ENCODE measurements around the gene PTPN1.

Gene PTPN1

DNA sequence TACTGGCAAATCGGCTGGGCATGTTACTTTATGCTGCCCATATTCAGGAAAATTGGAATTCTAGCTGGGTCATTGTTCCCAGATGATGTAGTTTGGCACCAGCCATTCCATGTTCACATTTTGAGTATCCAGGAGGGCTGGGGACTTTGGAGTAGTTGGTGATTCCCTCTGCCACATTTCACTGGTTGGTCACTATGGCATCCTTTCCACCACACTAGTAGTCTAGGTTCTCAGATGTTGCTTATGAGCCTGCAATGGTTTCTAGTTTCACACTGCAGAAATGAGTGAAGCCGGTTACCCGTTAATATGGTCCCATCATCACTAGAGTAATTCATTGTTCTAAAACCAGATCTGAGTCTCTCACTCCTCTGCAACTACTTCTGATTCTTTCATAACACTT lies 4.6 kb downstream of the PTPN1 start:
- DNase-seq = no peak

DNA sequence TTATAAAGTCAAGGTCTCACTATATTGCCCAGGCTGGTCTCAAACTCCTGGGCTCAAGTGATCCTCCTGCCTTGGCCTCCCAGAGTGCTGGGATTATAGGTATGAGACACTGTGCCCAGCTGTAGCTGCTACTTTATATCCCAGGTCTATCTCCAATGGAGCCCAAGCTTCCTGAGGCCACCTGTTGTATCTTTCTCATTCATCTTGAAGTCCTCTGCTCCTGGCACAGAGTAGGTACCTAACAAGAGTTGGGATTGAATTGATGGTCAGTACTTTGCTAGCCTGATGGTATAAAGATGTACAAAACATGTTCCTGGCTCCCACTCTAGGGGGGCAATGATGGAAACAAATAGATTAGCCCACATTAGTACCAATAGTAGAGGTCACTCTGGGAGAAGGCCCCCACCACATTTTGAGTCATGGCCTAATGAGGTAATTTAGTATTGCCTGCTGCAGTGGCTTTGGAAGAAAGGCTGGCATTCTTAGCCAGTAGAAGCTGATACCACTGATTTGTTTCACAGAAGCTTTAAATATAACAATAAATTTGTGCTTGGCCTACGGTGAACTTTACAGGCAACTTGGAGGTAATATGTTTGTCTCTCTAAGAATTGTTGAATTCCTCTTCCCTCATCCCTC lies 5.4 kb downstream of the PTPN1 start:
- DNase-seq = no peak

DNA sequence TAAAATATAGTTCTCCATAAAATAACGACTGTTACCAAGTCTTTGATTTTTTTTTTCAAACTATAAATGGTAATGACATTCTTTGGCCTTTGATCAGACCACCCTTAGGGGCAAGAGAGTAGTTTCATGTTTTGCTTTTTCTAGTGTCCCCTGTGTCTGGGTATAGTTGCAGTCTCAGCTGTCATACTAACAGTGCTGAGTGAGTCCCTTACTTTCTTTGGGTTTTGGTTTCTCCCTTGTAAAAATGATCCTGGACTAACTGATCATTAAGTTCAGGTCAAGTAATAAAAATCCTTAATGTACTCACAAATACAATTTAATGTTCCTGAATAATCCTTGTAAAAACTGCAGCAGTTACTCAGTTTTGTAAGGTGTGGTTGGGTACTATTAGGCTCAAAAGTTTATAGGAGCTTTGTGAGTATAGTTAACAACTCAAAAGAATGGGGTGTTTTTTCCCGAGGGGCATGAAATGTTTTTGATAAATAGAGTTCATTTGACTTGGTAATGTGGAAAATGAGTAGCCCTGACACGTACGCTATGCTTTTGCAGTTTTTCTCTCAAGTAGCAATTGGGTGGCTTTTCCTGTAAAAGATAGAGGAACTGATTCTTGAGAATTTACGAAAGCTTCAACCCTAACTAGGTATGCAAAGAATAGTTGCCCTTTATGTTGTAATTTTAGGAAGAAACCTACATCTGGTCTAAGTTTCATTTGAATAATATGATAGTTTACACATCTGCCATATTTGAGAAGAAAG lies 6.2 kb downstream of the PTPN1 start:
- peak in 1 of 2 experiments; percentile 16 for DNase-seq

DNA sequence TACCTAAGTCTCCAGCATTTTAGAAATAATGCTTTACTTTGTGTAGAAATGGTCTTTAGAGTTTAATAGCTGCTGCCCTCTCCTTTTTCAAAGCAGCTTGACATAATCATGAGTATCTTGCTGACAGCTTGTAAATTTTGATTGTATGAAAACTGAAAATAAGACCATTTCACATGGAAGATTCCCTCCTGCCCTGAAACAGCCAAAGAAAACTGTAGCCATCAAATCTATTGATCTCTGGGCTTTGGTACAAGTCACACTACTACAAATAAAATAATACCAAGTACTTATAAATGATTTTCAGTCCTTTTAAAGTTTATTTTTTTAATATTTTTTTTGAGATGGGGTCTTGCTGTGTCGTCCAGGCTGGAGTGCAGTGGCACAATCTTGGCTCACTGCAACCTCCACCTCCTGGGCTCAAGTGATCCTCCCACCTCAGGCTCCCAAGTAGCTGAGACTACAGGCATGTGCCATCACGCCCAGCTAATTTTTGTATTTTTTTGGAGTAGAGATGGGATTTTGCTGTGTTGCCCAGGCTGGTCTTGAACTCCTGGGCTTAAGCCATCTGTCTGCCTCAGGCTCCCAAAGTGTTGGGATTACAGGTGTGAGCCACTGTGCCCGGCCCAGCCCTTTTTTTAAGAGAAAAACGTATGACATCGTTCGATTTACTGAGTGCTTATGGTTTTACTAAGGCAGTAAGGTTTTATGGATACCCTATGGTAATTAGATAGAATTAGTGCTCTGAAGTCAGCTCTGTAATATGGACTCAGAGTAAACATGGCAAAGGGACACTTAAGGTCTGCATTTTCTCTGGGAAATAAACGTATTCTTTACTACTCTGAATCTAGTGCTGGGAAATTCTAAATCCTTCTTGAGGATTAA lies 7.0 kb downstream of the PTPN1 start:
- no peak for DNase-seq

DNA sequence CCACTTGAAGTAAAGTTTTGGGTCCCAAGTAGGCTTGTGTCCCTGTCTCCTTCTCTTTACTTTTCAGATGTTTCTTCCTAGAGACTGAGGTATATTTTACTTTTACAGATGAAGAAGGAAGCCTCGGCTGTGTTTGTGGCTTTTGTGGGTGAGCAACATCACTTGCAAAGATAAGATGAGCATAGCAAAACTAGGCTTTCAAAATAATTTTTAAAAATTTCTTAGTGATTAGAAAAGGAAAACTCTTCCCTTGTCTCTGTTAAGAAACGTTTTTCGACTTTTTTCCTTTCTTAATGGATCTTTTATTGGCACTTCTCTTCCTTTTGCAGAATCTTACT lies 7.6 kb downstream of the PTPN1 start:
- DNase-seq = peak in 1 of 2 experiments; percentile 26

DNA sequence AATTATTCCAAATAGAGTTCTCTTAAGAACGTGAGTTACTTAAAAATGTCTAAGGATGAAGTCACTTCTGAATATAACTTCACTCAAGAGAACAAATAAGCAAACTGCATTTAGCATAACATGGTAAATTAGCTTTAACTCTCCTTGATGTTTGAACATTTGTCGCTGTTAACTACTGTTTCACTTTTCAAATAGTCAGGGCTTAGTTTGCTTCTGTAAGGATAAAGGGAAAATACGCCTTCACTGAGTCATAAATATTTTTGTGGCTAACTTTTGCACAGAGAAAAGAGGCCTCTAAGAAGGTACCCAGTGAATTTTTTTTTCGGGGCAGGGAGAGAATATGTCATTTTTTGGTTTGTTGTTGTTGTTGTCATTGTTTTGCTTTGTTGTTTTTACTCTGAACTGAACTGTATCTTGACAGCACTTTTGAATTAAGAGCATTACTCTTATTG lies 8.1 kb downstream of the PTPN1 start:
- no peak for DNase-seq

DNA sequence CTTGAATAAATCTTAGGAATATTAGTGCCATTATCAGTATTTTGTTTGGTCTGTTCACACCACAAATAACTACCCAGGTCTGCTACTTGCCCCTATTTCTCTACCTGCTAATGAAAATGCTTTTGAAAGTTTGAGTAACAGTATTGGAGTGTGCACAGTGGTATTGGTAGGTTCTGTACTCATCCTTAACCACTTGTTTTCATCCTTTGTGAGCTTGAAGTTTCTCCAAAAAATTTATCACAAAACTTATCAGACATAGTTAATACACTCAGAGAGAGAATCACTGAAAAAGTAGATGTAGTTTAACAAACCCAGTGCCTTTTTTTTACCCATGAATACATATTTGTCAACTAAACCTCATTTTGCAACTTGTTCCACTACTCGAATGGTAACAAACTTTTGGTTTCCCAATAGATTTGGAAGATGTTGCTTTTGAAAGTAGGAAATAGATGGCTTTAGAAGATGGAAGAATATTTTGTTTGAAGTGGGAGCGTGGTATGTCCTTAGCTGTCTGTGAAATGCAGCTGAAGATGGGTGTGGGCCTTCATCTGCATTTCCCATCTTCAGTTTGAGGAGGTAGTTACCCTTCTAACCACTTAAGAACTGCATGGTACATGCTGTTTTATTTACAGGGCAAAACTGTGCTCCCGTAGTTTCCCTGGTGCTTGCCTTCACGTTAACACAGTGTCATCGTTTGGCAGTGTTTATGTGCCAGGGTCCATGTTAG lies 9.0 kb downstream of the PTPN1 start:
- DNase-seq = no peak

DNA sequence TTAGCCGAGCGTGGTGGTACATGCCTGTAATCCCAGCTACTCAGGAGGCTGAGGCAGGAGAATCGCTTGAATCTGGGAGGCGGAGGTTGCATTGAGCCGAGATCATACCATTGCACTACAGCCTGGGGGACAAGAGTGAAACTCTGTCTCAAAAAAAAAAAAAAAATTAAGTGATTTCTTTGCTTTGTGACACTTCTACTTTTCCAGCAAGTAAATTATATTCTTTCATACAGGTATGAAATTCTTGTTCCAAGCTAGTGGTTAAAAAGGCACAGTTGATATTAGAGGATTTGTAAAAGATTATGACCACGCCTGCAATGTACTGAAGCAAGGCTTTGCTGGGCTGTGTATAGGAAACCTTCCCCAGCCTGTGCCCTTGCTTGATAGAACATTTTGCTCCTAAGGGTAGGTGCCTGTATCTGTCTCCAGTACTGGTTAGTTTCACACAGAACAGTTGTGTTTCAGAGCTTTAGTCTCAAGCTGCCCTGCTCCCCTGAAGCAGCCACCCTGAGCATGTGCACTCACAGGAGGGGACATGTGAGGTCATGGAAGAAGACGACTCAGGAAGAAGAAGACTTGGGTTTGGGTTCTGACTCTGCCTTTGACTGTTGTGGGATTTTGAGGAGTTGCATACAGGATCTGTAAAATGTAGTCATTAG lies 10.2 kb downstream of the PTPN1 start:
- no peak for DNase-seq

DNA sequence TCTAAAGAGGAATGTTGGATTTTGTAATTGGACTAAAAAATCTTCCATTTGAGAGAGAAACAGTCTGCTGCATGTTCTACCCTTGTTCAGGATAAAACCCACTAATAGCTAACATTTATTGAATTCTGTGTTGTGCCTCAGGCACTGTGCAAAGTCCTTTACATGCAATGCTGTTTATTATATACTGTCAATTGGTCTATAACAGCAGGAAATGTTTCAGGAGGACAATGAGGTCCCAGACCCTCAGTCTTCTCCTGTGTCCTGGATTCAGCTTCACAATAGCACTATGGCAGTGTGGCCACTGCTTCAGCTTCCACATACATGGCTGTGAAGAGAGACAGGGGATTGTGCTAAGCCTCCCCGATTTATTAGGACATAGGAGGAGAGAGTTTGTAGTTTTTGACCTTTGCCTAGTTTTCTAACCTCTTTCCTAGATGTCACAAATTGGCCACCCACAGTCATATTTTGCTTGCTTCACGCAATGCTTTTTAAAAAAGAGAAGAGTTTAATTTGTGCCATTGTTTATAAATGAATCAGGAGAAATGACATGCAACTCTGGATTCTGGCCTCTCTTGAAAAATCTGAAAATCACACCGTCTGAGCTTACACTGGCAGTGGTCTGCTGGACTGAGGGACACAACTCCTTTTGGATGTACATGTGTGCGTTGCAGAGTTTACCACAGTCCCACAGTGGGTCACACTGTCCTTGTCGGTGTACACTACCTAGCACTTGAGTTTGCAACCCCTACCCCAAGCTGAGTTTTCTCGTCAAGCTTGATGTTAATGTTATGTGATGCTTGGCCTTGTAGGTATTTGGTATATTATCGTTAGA lies 11.3 kb downstream of the PTPN1 start:
- DNase-seq = no peak

DNA sequence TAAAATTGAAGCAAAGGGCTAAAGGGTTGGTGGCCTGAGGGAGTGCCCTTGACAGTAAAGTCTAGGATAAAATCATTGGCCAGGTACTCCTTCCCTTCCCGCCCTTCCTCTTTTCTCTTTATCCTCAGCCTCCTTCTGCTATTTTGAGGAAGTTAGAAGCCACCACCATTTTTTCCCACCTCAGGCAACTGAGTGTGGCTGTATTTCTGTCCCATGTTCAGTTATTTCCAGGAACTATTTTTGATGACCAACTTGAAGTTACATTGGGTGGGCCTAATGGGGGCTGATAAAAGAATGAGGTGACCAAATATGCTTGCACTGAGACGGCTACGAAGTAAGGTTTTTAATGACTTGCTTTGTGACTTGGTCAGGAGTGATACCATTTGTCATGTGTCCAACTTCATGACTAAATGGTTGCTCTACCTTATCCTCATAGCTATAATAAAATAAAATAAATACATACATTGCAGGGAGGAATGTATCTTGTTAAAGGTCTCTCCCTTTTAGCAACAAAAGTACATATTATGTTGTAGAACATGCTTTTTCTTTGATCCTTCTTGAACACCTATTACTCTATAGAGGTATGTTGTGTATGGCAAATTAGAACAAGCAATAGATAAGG lies 12.0 kb downstream of the PTPN1 start:
- peak; percentile 37 to 42 for DNase-seq

DNA sequence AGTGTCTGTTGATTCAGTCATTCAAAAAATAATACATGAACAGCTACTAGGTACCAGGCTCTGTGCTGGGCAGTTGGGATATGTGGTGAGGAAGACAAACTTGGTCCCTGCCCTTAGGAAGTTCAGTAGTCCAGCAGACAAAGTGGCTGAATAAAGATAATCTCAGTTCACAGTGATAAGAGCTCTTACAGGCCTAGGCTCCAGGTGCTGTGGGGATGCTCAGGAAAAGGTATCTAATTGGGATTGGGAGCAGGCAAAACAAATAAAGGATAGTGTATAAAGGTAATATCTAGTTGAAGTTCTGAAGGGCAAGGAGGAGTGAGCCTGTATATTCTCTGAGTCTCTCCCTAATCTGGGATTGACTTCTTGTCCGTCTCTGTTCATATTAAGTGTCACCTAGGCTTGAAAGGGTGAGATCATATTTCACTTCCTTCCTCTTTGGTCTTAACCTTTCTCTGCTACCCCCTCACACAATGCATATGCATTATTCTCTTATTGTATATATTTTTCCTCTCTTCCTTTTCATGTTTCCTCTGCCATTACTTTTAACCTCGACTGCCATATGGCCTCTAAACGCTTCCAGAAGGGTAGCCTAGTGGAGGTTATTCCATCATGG lies 13.5 kb downstream of the PTPN1 start:
- DNase-seq = peak; percentile 36 to 47

DNA sequence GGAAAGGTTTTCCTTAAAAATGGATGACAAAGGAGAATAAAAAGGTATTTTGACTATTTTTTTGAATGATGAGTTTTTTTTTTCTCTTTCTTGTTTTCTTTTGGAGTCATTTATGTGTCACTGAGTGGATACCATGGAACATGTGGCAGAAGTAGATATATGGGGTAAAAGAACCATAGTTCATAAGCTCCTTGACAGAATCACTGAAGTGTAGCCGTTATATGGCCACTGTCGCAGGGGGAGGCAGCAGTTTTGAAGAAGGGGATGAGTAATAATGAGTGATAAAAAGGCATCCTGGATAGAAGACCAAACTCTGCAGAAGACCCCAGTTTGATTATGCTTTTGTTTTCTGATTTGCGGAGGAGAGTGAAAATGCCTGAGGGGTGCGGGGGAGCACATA lies 15.5 kb downstream of the PTPN1 start:
- DNase-seq = no peak

DNA sequence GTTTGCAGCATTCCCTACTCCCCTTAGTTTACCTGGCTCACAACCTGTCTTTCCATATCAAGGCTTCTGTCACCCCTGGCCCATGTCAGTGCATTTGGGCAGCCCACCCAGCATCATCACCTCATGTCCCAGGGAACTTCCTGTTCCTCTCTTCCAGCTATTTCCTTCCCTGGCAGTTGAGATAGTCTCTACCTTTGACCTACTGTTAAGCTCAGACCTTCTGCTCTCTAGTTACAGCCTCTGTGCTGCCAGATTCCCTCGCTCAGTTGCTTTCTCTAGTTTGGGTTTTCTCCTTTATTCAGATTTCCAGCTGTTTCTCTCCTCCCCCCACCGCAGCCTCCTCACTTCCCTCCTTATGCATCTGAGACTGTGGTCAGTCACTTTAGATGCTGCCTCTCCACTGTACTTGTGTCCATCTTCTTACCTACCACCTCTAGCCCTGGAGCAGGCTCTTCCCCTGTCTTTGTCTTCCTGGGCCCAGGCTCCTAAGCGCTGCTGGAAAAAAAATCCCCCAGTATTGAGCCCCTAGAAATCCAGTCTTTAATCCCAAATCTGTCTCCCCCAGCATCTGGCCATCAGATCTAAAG lies 16.3 kb downstream of the PTPN1 start:
- DNase-seq = no peak

DNA sequence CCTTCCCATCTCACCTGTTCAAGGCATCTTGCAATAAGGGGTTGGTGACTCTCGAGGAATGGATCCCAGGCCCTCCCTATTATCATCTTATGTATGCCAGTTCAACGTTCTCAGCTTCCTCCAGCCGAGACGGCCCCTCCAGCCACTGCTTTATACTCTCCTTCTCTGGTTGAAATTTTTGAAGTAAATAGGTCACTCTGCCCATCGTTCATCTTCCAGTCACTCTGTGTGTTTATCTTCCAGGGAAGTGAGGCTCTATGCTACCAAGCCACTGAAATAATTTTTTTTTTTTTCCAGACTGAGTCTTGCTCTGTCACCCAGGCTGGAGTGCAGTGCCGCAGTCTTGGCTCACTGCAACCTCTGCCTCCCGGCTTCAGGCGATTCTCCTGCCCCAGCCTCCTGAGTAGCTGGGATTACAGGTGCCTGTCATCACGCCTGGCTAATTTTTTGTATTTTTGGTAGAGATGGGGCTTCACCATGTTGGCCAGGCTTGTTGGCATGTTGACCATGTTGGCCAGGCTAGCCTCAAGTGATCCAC lies 17.0 kb downstream of the PTPN1 start:
- DNase-seq = no peak

DNA sequence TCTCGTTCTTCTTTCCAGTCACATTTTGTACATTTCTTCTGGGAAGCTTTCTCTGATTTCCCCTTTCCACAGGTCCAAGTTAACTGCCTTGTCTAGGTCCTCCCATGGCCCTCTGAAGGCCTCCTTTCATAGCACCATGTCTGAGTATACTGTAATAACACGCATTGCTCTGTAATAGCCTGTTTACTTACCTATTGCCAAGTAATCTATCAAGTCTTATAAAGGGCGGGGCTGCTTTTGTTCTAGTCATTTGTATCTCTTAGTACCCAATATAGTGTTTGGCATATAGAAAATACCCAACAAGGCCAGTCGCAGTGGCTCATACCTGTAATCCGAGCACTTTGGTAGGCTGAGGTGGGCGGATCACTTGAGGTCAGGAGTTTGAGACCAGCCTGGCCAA lies 17.9 kb downstream of the PTPN1 start:
- no peak for DNase-seq

DNA sequence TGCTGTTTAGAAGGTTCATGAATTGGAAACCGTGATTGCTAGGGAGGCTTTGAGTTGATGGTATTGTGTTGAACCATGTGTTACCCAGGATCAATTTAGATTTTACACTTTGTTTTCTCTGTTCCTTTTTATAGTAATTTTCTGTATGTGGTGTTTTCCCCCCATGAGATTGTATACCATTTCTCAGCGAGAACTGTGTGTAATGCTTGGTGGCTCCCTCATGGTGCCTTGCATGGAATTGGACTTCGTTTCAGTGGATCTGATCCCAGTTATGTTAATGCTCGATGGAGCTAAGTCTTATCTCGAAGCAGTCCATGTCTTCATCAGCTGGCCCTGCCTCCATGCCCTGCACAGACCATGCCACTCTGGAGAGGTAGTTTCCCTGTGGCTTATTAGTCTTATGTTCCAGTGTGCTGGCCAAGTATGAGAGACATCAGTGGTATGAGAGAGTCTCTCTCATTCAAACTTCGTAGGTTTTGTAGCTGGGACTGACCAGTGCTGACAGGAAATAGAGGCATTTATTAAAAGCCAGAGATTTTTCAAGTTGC lies 18.7 kb downstream of the PTPN1 start:
- DNase-seq = no peak

DNA sequence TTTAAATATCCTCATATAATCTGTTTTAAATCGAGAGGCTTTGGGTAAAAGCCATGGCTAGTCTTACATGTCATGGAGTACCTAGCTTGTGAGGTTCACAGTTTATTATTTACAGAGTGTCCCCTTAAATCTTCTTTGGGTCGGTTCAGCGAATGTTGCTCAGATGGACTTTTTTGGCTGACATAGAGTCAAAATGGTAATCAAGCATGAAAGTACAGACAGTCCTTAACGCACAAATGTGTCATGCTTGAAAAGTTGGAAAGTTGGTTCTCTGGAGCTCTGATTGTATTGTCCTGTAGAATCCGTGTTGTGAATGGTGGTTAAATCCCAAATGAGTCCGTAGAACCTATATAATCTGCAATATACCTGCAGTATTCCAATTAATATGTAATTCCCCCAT lies 22.0 kb downstream of the PTPN1 start:
- no peak for DNase-seq

DNA sequence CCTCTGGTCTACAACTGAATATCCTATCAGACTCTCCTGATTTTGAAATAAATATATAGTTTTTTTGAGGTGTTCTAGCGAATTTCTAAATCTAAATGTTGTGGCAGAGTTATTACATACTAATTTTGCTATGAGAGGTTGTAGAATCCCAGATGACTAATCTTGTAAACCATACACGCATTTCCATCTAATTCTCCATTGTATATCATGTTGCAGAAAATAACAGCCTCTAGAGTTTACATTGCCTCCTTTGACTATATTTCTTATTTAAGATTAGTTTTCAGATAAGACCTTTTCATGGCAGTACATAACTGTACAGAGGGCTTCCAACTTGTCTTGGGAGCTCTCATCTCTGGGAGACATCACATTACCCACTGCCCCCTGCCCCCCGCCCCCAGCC lies 22.9 kb downstream of the PTPN1 start:
- DNase-seq = no peak

DNA sequence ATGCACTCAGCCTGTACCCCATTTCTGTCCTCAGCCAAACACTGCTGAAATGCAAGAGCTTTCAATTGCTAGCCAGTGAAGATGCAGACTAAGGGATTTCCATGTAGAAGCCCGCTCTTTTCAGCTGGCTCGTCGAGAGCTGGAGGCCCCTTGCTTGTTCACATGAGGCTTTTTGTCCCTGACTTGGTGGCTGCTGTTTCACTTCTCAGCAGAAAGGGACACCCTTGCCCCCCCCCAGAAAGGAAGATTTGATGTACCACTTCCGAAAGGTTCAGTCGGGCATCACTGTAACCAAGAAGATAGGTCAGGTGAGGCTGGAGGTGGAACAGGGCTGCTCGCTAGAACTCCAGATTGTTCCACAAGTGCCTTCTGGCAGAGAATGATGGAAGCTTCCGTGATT lies 23.3 kb downstream of the PTPN1 start:
- no peak for DNase-seq

DNA sequence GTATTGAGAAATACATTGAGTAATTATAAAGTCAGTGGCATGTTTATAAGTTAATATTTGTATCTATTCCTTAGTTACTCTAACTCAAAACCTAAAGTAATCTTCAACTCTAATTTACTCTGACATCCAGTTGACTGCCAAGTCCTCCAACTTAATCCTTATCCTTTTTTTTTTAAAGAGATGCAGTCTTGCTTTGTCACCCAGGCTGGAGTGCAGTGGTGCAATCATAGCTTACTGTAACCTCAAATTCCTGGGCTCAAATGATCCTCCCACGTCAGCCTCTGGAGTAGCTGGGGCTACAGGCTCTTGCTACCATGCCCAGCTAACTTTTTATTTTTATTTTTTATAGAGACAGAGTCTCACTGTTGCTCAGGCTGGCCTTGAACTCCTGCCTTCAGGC lies 24.4 kb downstream of the PTPN1 start:
- DNase-seq = no peak

All from Kasumi-1 (cell line).